Brain pericyte (primary cell): ENCODE measurements around the gene HAO2.

ENCODE experiments used
- DNase-seq: peaks from one replicate; pipeline ENCODE4 v3.0.0-alpha.2; 2012; ENCODE audit warnings: low read depth, low spot score

Gene HAO2

DNA sequence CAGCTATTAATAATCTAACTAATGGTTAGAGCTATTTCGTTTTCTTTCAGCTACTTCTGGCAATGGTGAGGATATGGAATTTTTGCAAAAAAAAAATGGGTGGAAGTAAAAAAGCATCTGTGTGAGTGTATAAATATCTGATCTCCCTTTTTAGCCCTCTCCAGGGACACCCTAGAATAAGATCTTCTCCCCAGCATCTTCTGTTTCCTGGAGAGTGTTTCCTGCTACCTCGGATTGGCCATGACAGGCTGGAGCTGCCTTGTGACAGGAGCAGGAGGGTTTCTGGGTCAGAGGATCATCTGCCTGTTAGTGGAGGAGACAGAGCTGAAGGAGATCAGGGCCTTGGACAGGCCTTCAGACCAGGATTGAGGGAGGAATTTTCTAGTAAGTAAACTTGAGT lies 70.2 kb downstream of the HAO2 start:
- DNase-seq: no peak

DNA sequence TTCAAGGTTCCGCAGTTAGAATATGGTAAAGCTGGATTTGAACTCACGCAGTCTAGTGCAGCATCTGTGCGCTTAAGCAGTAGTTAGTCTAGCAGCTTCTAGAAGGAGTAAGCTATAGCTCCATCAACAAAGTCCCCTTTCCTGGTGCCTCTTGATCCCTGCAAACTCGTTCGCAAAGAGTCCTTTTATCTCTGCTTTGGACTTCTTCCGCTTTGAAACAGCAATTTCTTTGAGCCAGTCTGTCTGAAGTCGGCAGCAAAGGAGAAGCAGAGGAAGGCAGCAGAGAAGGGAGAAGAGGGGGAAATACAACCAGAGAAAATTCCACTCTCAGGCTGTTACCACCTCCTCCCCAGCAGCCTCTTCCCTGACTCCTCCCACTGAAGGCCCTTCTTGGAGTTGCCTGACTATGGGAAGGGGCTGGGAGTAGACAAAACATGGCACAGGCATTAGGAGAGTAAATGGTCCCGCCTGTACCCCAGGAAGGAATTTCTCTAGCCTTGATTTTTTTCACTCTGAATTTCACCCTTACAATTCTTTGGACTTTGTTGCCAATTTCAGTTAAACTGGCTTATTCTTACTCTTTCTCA lies 72.2 kb downstream of the HAO2 start:
- DNase-seq: no peak

GRCh38 chr1:119442756-119443155 lies 74.2 kb downstream of the HAO2 start:
- no peak for DNase-seq
